Fibroblast of lung (primary cell): ENCODE results near the gene ZCCHC7.
A peak's percentile ranks its signal among the peaks of the same experiment; 100 is the strongest.

ENCODE experiments used
- EZH2 ChIP-seq: IDR thresholded peaks from 2 replicates; pipeline ENCODE4 v1.5.1; 2012; ENCODE audit warnings: low read length, control low read depth, mild to moderate bottlenecking; ENCODE audit errors: missing control alignments
- TF ChIP-seq, protein P1 (sequence below), 2 donors: IDR thresholded peaks in 1 of 2; conservative IDR thresholded peaks in 1 of 2; 1 replicate in 1 of 2; 2 replicates in 1 of 2; pipeline ENCODE4 v1.5.1; 2011 to 2012; ENCODE audit warnings: low read length in 2 of 2, control low read depth in 1 of 2, inconsistent platforms in 1 of 2, low read depth in 1 of 2, mild to moderate bottlenecking in 1 of 2

DNA sequence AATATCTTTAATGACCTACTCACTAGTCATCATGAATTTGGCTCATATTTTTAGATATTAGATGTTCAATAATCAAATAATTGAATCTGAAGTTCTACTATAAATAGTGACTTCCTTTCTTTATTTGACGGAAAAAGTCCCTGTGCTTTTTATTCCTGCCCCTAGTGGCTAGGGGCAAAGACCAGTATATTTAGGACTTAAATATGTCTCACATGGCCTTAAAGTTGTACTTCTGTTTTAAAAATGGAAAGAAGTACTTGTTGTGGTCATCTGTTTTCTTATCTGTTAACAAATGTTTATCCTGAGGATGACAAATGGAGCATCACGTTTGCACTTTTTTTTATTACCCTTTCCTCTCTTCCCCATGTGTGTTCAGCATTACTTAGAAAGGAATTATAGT, 212.9 kb downstream of the ZCCHC7 start:
- no peak for TF ChIP-seq EZH2
- TF ChIP-seq, protein P1, sequence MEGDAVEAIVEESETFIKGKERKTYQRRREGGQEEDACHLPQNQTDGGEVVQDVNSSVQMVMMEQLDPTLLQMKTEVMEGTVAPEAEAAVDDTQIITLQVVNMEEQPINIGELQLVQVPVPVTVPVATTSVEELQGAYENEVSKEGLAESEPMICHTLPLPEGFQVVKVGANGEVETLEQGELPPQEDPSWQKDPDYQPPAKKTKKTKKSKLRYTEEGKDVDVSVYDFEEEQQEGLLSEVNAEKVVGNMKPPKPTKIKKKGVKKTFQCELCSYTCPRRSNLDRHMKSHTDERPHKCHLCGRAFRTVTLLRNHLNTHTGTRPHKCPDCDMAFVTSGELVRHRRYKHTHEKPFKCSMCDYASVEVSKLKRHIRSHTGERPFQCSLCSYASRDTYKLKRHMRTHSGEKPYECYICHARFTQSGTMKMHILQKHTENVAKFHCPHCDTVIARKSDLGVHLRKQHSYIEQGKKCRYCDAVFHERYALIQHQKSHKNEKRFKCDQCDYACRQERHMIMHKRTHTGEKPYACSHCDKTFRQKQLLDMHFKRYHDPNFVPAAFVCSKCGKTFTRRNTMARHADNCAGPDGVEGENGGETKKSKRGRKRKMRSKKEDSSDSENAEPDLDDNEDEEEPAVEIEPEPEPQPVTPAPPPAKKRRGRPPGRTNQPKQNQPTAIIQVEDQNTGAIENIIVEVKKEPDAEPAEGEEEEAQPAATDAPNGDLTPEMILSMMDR (conservative IDR thresholded peaks at IDR 0.05 in 1 of 2, IDR thresholded peaks at IDR 0.05 in 1 of 2; ENCODE audit: low read depth in 1 of 2, low read length in 2 of 2) = peak in 1 of 2 donors; percentile 8
